ENCODE results near the gene CCDC194. TPM values are rescaled to one million over a fixed set of nuclear protein-coding genes. Genes with fewer than 3 reads are reported as not detected.

CCDC194 gene
- polyA plus RNA-seq, 1 experiment, result not detected

GRCh38 chr19:17431417-17431816, 37.4 kb upstream of the CCDC194 start:
- DNase-seq (ENCODE audit: low read depth), result no peak
- Histone ChIP-seq H3K36me3 (ENCODE audit: control insufficient read depth, insufficient read depth, low read length) (no peaks in the 10 kb centered on the region), H3K4me3 (ENCODE audit: low read depth, low read length) (no peak overlapping the region), H3K27me3 (ENCODE audit: control insufficient read depth, insufficient read depth, low read length) (no peaks in the 10 kb centered on the region)
- TF ChIP-seq CTCF (IDR thresholded peaks at IDR 0.05; ENCODE audit: insufficient read depth, low read depth, low read length), result no peak
- ChIA-PET CTCF (no interaction called here), POLR2A (no interaction called here)

GRCh38 chr19:17429641-17430113, 35.7 kb upstream of the CCDC194 start:
- DNase-seq (ENCODE audit: low read depth), result no peak
- Histone ChIP-seq H3K27me3 (ENCODE audit: control insufficient read depth, insufficient read depth, low read length) (no peaks in the 10 kb centered on the region), H3K4me3 (ENCODE audit: low read depth, low read length) (no peak overlapping the region), H3K36me3 (ENCODE audit: control insufficient read depth, insufficient read depth, low read length) (no peaks in the 10 kb centered on the region)
- no peak for TF ChIP-seq CTCF (IDR thresholded peaks at IDR 0.05; ENCODE audit: insufficient read depth, low read depth, low read length)
- ChIA-PET CTCF (interaction anchor here (1.1 to 1.7 kb wide), 3 partner anchors 12 to 37 kb away, joined by 3 to 5 read pairs (median 5); no protein-coding TSS in a partner anchor), POLR2A (no interaction called here)

- Histone ChIP-seq H3K4me3 (ENCODE audit: low read depth, low read length) (no peak overlapping the region), H3K27me3 (ENCODE audit: control insufficient read depth, insufficient read depth, low read length) (no peaks in the 10 kb centered on the region), H3K36me3 (ENCODE audit: control insufficient read depth, insufficient read depth, low read length) (peaks cover 5% of the 10 kb centered on the region)
- DNase-seq (ENCODE audit: low read depth), result no peak
- ChIA-PET CTCF (no interaction called here), POLR2A (no interaction called here)
- peak; percentile 61 for TF ChIP-seq CTCF (IDR thresholded peaks at IDR 0.05; ENCODE audit: insufficient read depth, low read depth, low read length)
These were observed 30.9 kb upstream of the CCDC194 start for GRCh38 chr19:17424743-17425365.

GRCh38 chr19:17423429-17424208, 29.6 kb upstream of the CCDC194 start:
- Histone ChIP-seq H3K27me3 (ENCODE audit: control insufficient read depth, insufficient read depth, low read length) (no peaks in the 10 kb centered on the region), H3K36me3 (ENCODE audit: control insufficient read depth, insufficient read depth, low read length) (peaks cover 5% of the 10 kb centered on the region), H3K4me3 (ENCODE audit: low read depth, low read length) (no peak overlapping the region)
- TF ChIP-seq CTCF (IDR thresholded peaks at IDR 0.05; ENCODE audit: insufficient read depth, low read depth, low read length), result no peak
- CTCF ChIA-PET, result interaction anchor here (0.5 kb wide), 1 partner anchor 353 kb away, joined by 5 read pairs; no protein-coding TSS in a partner anchor
- POLR2A ChIA-PET, result interaction anchor here (0.5 kb wide), 1 partner anchor 9 kb away, joined by 3 read pairs; no protein-coding TSS in a partner anchor
- DNase-seq (ENCODE audit: low read depth), result no peak

- CTCF ChIA-PET, result no interaction called here
- POLR2A ChIA-PET, result no interaction called here
- Histone ChIP-seq H3K4me3 (ENCODE audit: low read depth, low read length) (no peak overlapping the region), H3K36me3 (ENCODE audit: control insufficient read depth, insufficient read depth, low read length) (peaks cover 5% of the 10 kb centered on the region), H3K27me3 (ENCODE audit: control insufficient read depth, insufficient read depth, low read length) (no peaks in the 10 kb centered on the region)
- DNase-seq (ENCODE audit: low read depth), result no peak
- TF ChIP-seq CTCF (IDR thresholded peaks at IDR 0.05; ENCODE audit: insufficient read depth, low read depth, low read length), result no peak
These were observed 27.9 kb upstream of the CCDC194 start for GRCh38 chr19:17421942-17422341.
